HepG2 (cell line): Measurements from ENCODE around the gene OSGIN1. TPM values are rescaled to one million over a fixed set of nuclear protein-coding genes. Genes with fewer than 3 reads are reported as not detected.

Experiments
- BHLHE40 ChIP-seq: IDR thresholded peaks from 2 replicates; pipeline ENCODE4 v1.6.1; 2011; ENCODE audit warnings: low read length, improper control_type of control experiment
- GATA4 ChIP-seq: sonication (generic); IDR thresholded peaks from 2 replicates; pipeline ENCODE4 v1.6.1; 2016; ENCODE audit warnings: antibody characterized with exemption, low read depth, borderline replicate concordance
- GPN1 ChIP-seq: sonication (generic); formaldehyde crosslinking; IDR thresholded peaks from 2 replicates; pipeline ENCODE4 v1.5.1; 2020; ENCODE audit warnings: missing genetic modification reagents, borderline replicate concordance
- HNRNPH1 ChIP-seq: fragments of 200-400 bp; formaldehyde crosslinking; optimal IDR thresholded peaks from 2 replicates; pipeline ENCODE3; 2017; ENCODE audit warnings: mild to moderate bottlenecking, low read depth, low read length
- NFAT5 ChIP-seq: sonication (generic); formaldehyde crosslinking; IDR thresholded peaks from 2 replicates; pipeline ENCODE4 v1.4.0; 2020; ENCODE audit warnings: missing genetic modification reagents
- NFIB ChIP-seq: sonication (generic); formaldehyde crosslinking; IDR thresholded peaks from 2 replicates; pipeline ENCODE4 v1.9.0; 2021; ENCODE audit warnings: missing genetic modification reagents, mild to moderate bottlenecking, borderline replicate concordance
- POLR2A ChIP-seq, 2 experiments: IDR thresholded peaks; 2 replicates each; pipeline ENCODE4 v1.6.1; 2011; ENCODE audit warnings: low read depth in 2 of 2, low read length in 2 of 2, mild to moderate bottlenecking in 1 of 2, moderate library complexity in 1 of 2; ENCODE audit not compliant: insufficient read depth in 1 of 2
- SOX5 ChIP-seq: IDR thresholded peaks from 2 replicates; pipeline ENCODE4 v1.6.1; 2016; ENCODE audit warnings: borderline replicate concordance
- SP140L ChIP-seq: sonication (generic); formaldehyde crosslinking; IDR thresholded peaks from 2 replicates; pipeline ENCODE4 v1.4.0; 2020; ENCODE audit warnings: missing genetic modification reagents, borderline replicate concordance
- SPEN ChIP-seq: sonication (generic); formaldehyde crosslinking; IDR thresholded peaks from 2 replicates; pipeline ENCODE4 v1.5.1; 2020; ENCODE audit warnings: low read depth, mild to moderate bottlenecking, missing genetic modification reagents
- STAT5B ChIP-seq: sonication (generic); formaldehyde crosslinking; IDR thresholded peaks from 2 replicates; pipeline ENCODE4 v1.4.0; 2020; ENCODE audit warnings: missing genetic modification reagents
- YY1 ChIP-seq: IDR thresholded peaks from 2 replicates; pipeline ENCODE4 v1.6.1; 2011; ENCODE audit warnings: low read length, low read depth, moderate library complexity, mild to moderate bottlenecking; ENCODE audit not compliant: insufficient read depth, insufficient replicate concordance
- ZMAT5 ChIP-seq: sonication (generic); formaldehyde crosslinking; IDR thresholded peaks from 2 replicates; pipeline ENCODE4 v1.5.0; 2020; ENCODE audit warnings: mild to moderate bottlenecking, low read depth, missing genetic modification reagents, borderline replicate concordance
- ZNF549 ChIP-seq: sonication (generic); formaldehyde crosslinking; IDR thresholded peaks from 2 replicates; pipeline ENCODE4 v1.5.0; 2020; ENCODE audit warnings: missing genetic modification reagents
- ZNF580 ChIP-seq: IDR thresholded peaks from 2 replicates; pipeline ENCODE4 v1.6.1; 2016; ENCODE audit warnings: low read depth, borderline replicate concordance
- ZNF678 ChIP-seq: sonication (generic); formaldehyde crosslinking; IDR thresholded peaks from 2 replicates; pipeline ENCODE4 v1.4.0; 2020; ENCODE audit warnings: mild to moderate bottlenecking, missing genetic modification reagents
- ZNF737 ChIP-seq: sonication (generic); formaldehyde crosslinking; IDR thresholded peaks from 2 replicates; pipeline ENCODE4 v1.5.0; 2020; ENCODE audit warnings: missing genetic modification reagents, mild to moderate bottlenecking, borderline replicate concordance
- ZNF776 ChIP-seq: sonication (generic); formaldehyde crosslinking; IDR thresholded peaks from 2 replicates; pipeline ENCODE4 v1.4.0; 2020; ENCODE audit warnings: mild to moderate bottlenecking, missing genetic modification reagents
- ZNF788 ChIP-seq: sonication (generic); formaldehyde crosslinking; IDR thresholded peaks from 2 replicates; pipeline ENCODE4 v1.5.0; 2020; ENCODE audit warnings: mild to moderate bottlenecking, missing genetic modification reagents, borderline replicate concordance
- ZNF792 ChIP-seq: IDR thresholded peaks from 2 replicates; pipeline ENCODE4 v1.6.1; 2016
- ZNF850 ChIP-seq: sonication (generic); formaldehyde crosslinking; conservative IDR thresholded peaks from 2 replicates; pipeline ENCODE4 v1.9.0; 2021; ENCODE audit warnings: mild to moderate bottlenecking, missing genetic modification reagents
- polyA plus RNA-seq, 8 experiments: library from polyadenylated mRNA; depleted of rRNA in 3 of 8; stranded (reverse) in 7 of 8; unstranded in 1 of 8; fragments of >200 nt; fragmentation: Illumina TruSeq in 4 of 8; extraction: Trizol in 4 of 8; gene quantifications; 2 replicates each; pipeline versions ENCODE4 v1.2.1 to v1.2.3, GENCODE V29; 2011 to 2016; ENCODE audit warnings: low read depth in 4 of 8, missing spikeins in 1 of 8, mixed read lengths in 1 of 8; ENCODE audit not compliant: insufficient read depth in 1 of 8
- total RNA-seq, 5 experiments: library from RNA; depleted of rRNA; stranded (reverse); fragments of >200 nt; fragmentation: Illumina TruSeq; extraction: Trizol; gene quantifications; 2 replicates each; pipeline ENCODE4 v1.2.3, GENCODE V29; 2016; ENCODE audit warnings: low read depth in 1 of 5
- TF ChIP-seq, protein P1 (sequence below): IDR thresholded peaks from 2 replicates; pipeline ENCODE4 v1.6.1; 2016

OSGIN1 gene
- total and polyA plus RNA-seq, 2 of the 13 experiments (the other 11 are each of a cell fraction or from before 2014, with no cell fraction given), result 20.5 to 27.1 TPM

DNA sequence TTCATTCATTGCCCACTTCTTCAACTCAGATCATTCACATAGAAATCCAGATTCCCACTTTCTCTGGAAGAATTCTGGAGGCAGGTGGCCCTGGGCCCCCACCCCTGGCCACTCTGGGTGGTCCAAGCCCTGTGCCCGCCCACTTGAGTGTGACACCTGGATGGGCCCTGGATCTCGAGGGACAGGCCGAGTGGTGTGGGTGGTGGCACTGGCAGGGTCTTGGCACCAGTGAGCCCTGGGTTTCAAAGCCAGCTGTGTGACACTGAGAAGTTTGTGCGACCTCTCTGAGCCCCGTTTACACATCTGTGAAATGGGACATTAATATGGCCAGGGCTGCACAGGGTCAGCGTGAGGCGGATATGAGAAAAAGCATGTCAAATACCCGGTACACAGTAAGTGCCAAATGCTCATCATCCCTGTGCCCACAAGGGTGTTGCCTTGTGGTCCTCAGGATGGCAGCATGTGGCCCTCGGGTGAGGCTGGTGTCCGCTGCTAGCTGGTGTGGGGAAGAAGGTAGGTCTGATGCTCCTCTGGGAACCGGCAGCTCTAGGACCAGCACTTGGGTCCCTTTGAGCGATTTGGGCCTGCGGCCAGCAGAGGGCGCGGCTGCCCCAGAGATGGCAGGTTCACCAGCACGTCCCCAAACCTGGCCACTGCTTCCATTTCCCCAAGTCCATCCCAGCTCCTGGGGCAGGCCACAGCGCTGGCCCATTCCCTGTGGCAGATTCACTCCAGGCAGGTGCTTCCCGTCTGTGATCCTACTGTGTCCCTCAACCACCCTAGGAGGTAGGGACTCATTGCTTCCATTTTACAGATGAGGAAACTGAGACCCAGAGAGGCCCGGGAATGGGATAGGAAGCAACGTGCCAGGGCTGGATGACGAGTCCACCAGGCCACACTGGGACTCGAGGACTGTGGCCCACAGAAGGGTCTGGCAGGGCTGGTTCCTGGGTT is 3.6 kb downstream of the OSGIN1 start (continued):
- peak in 1 of 2 experiments; percentile 20; a peak in 1 of 4 replicates for TF ChIP-seq POLR2A (IDR thresholded peaks at IDR 0.05; ENCODE audit: insufficient read depth in 1 of 2, low read depth in 2 of 2, low read length in 2 of 2)
- no peak for TF ChIP-seq ZNF850 (CRISPR knock-in tag)
- no peak for TF ChIP-seq SP140L
- TF ChIP-seq GATA4, result no peak
- no peak for TF ChIP-seq ZMAT5
- no peak for TF ChIP-seq SPEN (CRISPR knock-in tag)
- TF ChIP-seq, protein P1, sequence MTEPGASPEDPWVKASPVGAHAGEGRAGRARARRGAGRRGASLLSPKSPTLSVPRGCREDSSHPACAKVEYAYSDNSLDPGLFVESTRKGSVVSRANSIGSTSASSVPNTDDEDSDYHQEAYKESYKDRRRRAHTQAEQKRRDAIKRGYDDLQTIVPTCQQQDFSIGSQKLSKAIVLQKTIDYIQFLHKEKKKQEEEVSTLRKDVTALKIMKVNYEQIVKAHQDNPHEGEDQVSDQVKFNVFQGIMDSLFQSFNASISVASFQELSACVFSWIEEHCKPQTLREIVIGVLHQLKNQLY (CRISPR knock-in tag), result no peak
- no peak for TF ChIP-seq NFIB
- peak; percentile 65 for TF ChIP-seq YY1
- TF ChIP-seq ZNF580 (CRISPR knock-in tag), result no peak; the same call in 1 of the 2 replicates
- no peak for TF ChIP-seq BHLHE40
- no peak for TF ChIP-seq ZNF678 (CRISPR knock-in tag)
- TF ChIP-seq ZNF549 (CRISPR knock-in tag), result no peak
- TF ChIP-seq STAT5B (CRISPR knock-in tag), result no peak
- no peak for TF ChIP-seq ZNF792 (CRISPR knock-in tag)
- TF ChIP-seq ZNF788 (CRISPR knock-in tag), result no peak
- no peak for TF ChIP-seq NFAT5 (CRISPR knock-in tag)
- TF ChIP-seq ZNF737 (CRISPR knock-in tag), result no peak
- peak; percentile 36; the same call in 1 of the 2 replicates for TF ChIP-seq ZNF776 (CRISPR knock-in tag)
- no peak for TF ChIP-seq SOX5 (CRISPR knock-in tag)
- TF ChIP-seq GPN1 (CRISPR knock-in tag), result no peak
- peak; percentile 22 for TF ChIP-seq HNRNPH1
